Heart left ventricle (tissue), 13 donors: ENCODE data around the gene NCKIPSD.

Source experiments
- CTCF ChIP-seq, 12 donors: fragments of 200-600 bp; sonication (generic) in 4 of 12; IDR thresholded peaks; one replicate each; pipeline versions ENCODE4 v1.5.0 to v1.8.0; 2018 to 2022; ENCODE audit warnings: antibody characterized with exemption in 12 of 12, mild to moderate bottlenecking in 5 of 12
- POLR2A ChIP-seq, 2 donors: fragments of 450-650 bp; IDR thresholded peaks; one replicate each; pipeline ENCODE4 v1.6.1; 2017; ENCODE audit warnings: antibody characterized with exemption in 2 of 2, mild to moderate bottlenecking in 2 of 2, moderate library complexity in 2 of 2
- donor health status: ischemic (EF 13 %, LVEDD 7.1; RV severe dilation, severe dysfunction).
- donor health status: DM: no; HTN: yes; CAD: no.
- donor health status: DM: no; HTN: no; CAD: no.
- donor health status: ischemic (EF 25% LVEDD 6.9; RV normal size, moderate dysfunction).
- donor health status: ischemic (EF 25% LVEDD 5.7; RV mildly dilated, moderate dysfunction).
- donor health status: ischemic (EF 35%, LVEDD 5.7; RV mildly dilated, moderate dysfunction).
- donor health status: nonischemic (EF 11% LVEDD 7.7; RV severe dilation, severe dysfunction).
- donor health status: DM: yes; HTN: yes; CAD: no.
- donor health status: PGD.
- donor health status: ischemic (EF 29% LVEDD 5.4; RV normal size, mild dysfunction).
- donor health status: nonischemic (EF 23%, LVEDD 6.1; RV moderate dilation, normal function).

GRCh38 chr3:48644898-48645760 lies 40.6 kb downstream of the NCKIPSD start:
- TF ChIP-seq CTCF (IDR thresholded peaks at IDR 0.05) (no peak), POLR2A (IDR thresholded peaks at IDR 0.05) (no peak)
